ENCODE measurements around the gene CCDC127. TPM values are rescaled to one million over a fixed set of nuclear protein-coding genes. Genes with fewer than 3 reads are reported as not detected.

Gene CCDC127
- total RNA-seq, 1 donor from 2014 or later: 7.0 TPM

GRCh38 chr5:156411-157072, 61.4 kb downstream of the CCDC127 start:
- peaks cover 18% of the 10 kb centered on the region for H3F3A ChIP-seq (ENCODE audit: low read depth)
- Mint-ChIP-seq H3K27me3 (ENCODE audit: insufficient read depth, low read depth) (peaks cover 5% of the 10 kb centered on the region), H3K27ac (no peak overlapping the region), H3K36me3 (peaks cover 39% of the 10 kb centered on the region), H3K4me3 (no peak overlapping the region), H3K4me1 (peaks cover 20% of the 10 kb centered on the region), H3K9me3 (no peaks in the 10 kb centered on the region)
- TF ChIP-seq EZH2 (IDR thresholded peaks at IDR 0.05) (no peak), EZH2phosphoT487 (IDR thresholded peaks at IDR 0.05) (no peak), CTCF (IDR thresholded peaks at IDR 0.05) (no peak)
- no peak for DNase-seq (ENCODE audit: low spot score)
- H3K4me3 ChIP-seq: no peak overlapping the region
- peaks cover 6% of the 10 kb centered on the region for H3K4me1 ChIP-seq
- no peaks in the 10 kb centered on the region for H4K20me1 ChIP-seq (ENCODE audit: low read depth)
- H3K9me3 ChIP-seq (ENCODE audit: low read depth): no peaks in the 10 kb centered on the region
- peaks cover 3% of the 10 kb centered on the region for H3K36me3 ChIP-seq
- no peak overlapping the region for H3K27ac ChIP-seq
- no peak overlapping the region for H3K9ac ChIP-seq
- H3K27me3 ChIP-seq: no peaks in the 10 kb centered on the region
- no peak overlapping the region for H3K4me2 ChIP-seq
- H2AFZ ChIP-seq (replicated peaks): no peak overlapping the region
- H3K79me2 ChIP-seq (ENCODE audit: low read depth): no peaks in the 10 kb centered on the region

- Mint-ChIP-seq H3K36me3 (peaks cover 42% of the 10 kb centered on the region), H3K27ac (peak overlapping the region; percentile 50)
Measured at GRCh38 chr5:155651-156410, 62.1 kb downstream of the CCDC127 start.

GRCh38 chr5:154826-155225, 63.1 kb downstream of the CCDC127 start:
- no peak overlapping the region for H3K4me3 ChIP-seq
- H3K27ac ChIP-seq: no peak overlapping the region
- DNase-seq (ENCODE audit: low spot score): no peak
- peaks cover 6% of the 10 kb centered on the region for H3K4me1 ChIP-seq
- no peak overlapping the region for H3K9ac ChIP-seq
- H3K36me3 ChIP-seq: peaks cover 12% of the 10 kb centered on the region
- H3K79me2 ChIP-seq (ENCODE audit: low read depth): no peaks in the 10 kb centered on the region
- no peaks in the 10 kb centered on the region for H3K9me3 ChIP-seq (ENCODE audit: low read depth)
- no peak overlapping the region for H3K4me2 ChIP-seq
- Mint-ChIP-seq H3K9me3 (no peaks in the 10 kb centered on the region), H3K27ac (no peak overlapping the region), H3K4me3 (no peak overlapping the region), H3K4me1 (peaks cover 16% of the 10 kb centered on the region), H3K36me3 (peaks cover 41% of the 10 kb centered on the region), H3K27me3 (ENCODE audit: insufficient read depth, low read depth) (peaks cover 4% of the 10 kb centered on the region)
- no peaks in the 10 kb centered on the region for H4K20me1 ChIP-seq (ENCODE audit: low read depth)
- no peak overlapping the region for H2AFZ ChIP-seq (replicated peaks)
- no peaks in the 10 kb centered on the region for H3K27me3 ChIP-seq
- TF ChIP-seq CTCF (IDR thresholded peaks at IDR 0.05): no peak
- peaks cover 18% of the 10 kb centered on the region for H3F3A ChIP-seq (ENCODE audit: low read depth)

More at GRCh38 chr5:155651-156410, 62.1 kb downstream of the CCDC127 start:
- Histone ChIP-seq H3K9ac (no peak overlapping the region), H3K4me2 (no peak overlapping the region), H3K79me2 (ENCODE audit: low read depth) (no peaks in the 10 kb centered on the region), H2AFZ (replicated peaks) (no peak overlapping the region), H3K4me3 (no peak overlapping the region), H3K36me3 (peaks cover 9% of the 10 kb centered on the region), H3K4me1 (peaks cover 6% of the 10 kb centered on the region), H3K9me3 (ENCODE audit: low read depth) (no peaks in the 10 kb centered on the region), H3K27ac (no peak overlapping the region), H4K20me1 (ENCODE audit: low read depth) (no peaks in the 10 kb centered on the region), H3F3A (ENCODE audit: low read depth) (peaks cover 18% of the 10 kb centered on the region), H3K27me3 (no peaks in the 10 kb centered on the region)
- no peak for TF ChIP-seq EZH2phosphoT487 (IDR thresholded peaks at IDR 0.05)
- TF ChIP-seq CTCF (IDR thresholded peaks at IDR 0.05): no peak
- H3K4me3 Mint-ChIP-seq: no peak overlapping the region
- no peak for DNase-seq (ENCODE audit: low spot score)
- peaks cover 5% of the 10 kb centered on the region for H3K27me3 Mint-ChIP-seq (ENCODE audit: insufficient read depth, low read depth)
- peaks cover 20% of the 10 kb centered on the region for H3K4me1 Mint-ChIP-seq
- H3K9me3 Mint-ChIP-seq: no peaks in the 10 kb centered on the region
